Suprapubic skin (tissue), 4 donors: ENCODE results near the gene DAP.

Experiments used
- POLR2A ChIP-seq, 2 donors: fragments of 450-650 bp; IDR thresholded peaks; one replicate each; pipeline ENCODE4 v1.6.1; 2017; ENCODE audit warnings: antibody characterized with exemption in 2 of 2, mild to moderate bottlenecking in 2 of 2, moderate library complexity in 2 of 2
- POLR2AphosphoS5 ChIP-seq, 3 donors: sonication (generic); formaldehyde crosslinking; IDR thresholded peaks; one replicate each; pipeline ENCODE4 v1.6.1; 2017; ENCODE audit warnings: antibody characterized with exemption in 3 of 3
- TF ChIP-seq, protein P1 (sequence below), 2 donors: fragments of 200-600 bp in 1 of 2; fragments of 450-650 bp in 1 of 2; sonication (generic) in 1 of 2; IDR thresholded peaks; one replicate each; pipeline ENCODE4 v1.5.1; 2016 to 2019; ENCODE audit warnings: antibody characterized with exemption in 2 of 2, mild to moderate bottlenecking in 1 of 2, moderate library complexity in 1 of 2

DNA sequence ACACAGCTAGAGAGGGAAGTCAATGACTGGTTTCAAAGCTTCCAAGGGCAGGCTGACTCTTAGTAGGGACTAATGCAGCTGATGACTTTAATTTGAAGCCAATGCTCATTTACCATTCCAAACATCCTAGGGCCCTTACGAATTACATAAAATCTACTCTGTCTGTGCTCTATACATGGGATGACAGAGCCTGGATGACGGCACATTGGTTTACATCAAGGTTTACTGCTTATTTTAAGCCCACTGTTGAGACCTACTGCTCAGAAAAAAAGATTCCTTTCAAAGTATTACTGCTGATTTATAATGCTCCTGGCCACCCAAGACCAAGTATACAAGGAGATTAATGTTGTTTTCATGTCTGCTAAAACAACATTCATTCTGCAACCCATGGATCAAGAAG, 74.1 kb downstream of the DAP start:
- TF ChIP-seq POLR2AphosphoS5 (IDR thresholded peaks at IDR 0.05): no peak
- TF ChIP-seq, protein P1, sequence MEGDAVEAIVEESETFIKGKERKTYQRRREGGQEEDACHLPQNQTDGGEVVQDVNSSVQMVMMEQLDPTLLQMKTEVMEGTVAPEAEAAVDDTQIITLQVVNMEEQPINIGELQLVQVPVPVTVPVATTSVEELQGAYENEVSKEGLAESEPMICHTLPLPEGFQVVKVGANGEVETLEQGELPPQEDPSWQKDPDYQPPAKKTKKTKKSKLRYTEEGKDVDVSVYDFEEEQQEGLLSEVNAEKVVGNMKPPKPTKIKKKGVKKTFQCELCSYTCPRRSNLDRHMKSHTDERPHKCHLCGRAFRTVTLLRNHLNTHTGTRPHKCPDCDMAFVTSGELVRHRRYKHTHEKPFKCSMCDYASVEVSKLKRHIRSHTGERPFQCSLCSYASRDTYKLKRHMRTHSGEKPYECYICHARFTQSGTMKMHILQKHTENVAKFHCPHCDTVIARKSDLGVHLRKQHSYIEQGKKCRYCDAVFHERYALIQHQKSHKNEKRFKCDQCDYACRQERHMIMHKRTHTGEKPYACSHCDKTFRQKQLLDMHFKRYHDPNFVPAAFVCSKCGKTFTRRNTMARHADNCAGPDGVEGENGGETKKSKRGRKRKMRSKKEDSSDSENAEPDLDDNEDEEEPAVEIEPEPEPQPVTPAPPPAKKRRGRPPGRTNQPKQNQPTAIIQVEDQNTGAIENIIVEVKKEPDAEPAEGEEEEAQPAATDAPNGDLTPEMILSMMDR (IDR thresholded peaks at IDR 0.05): no peak
- TF ChIP-seq POLR2A (IDR thresholded peaks at IDR 0.05): no peak
